Glutamatergic neuron (in vitro differentiated cells): ENCODE data around the gene ABHD8. TPM values are rescaled to one million over a fixed set of nuclear protein-coding genes. Genes with fewer than 3 reads are reported as not detected.

Experiments
- DNase-seq: peaks from one replicate; pipeline ENCODE4 v3.0.0; 2022
- H3K27ac Mint-ChIP-seq: one replicate; pipeline ENCODE4 v1.8.0; 2020; ENCODE audit warnings: mild to moderate bottlenecking, mixed read lengths, inconsistent platforms; ENCODE audit not compliant: unreplicated experiment
- H3K27me3 Mint-ChIP-seq: one replicate; pipeline ENCODE4 v1.8.0; 2020; ENCODE audit warnings: mild to moderate bottlenecking, moderate library complexity, mixed read lengths, inconsistent platforms; ENCODE audit not compliant: unreplicated experiment
- H3K36me3 Mint-ChIP-seq: one replicate; pipeline ENCODE4 v1.8.0; 2020; ENCODE audit warnings: mild to moderate bottlenecking, mixed read lengths, inconsistent platforms; ENCODE audit not compliant: unreplicated experiment
- H3K4me1 Mint-ChIP-seq: one replicate; pipeline ENCODE4 v1.8.0; 2020; ENCODE audit warnings: mild to moderate bottlenecking, low read depth, mixed read lengths, inconsistent platforms; ENCODE audit not compliant: unreplicated experiment
- H3K4me3 Mint-ChIP-seq: one replicate; pipeline ENCODE4 v1.8.0; 2020; ENCODE audit warnings: mild to moderate bottlenecking, mixed read lengths, inconsistent platforms; ENCODE audit not compliant: unreplicated experiment
- H3K9me3 Mint-ChIP-seq: one replicate; pipeline ENCODE4 v1.8.0; 2020; ENCODE audit warnings: mild to moderate bottlenecking, moderate library complexity, mixed read lengths, inconsistent platforms; ENCODE audit not compliant: unreplicated experiment
- total RNA-seq: library from RNA; stranded (reverse); fragmentation: NEBNext Ultra II Directional; extraction: Animal tissue kit (Norgen Biotek cat#: 25700); gene quantifications from one replicate; pipeline ENCODE4 v1.2.1, GENCODE V29; 2021; ENCODE audit not compliant: unreplicated experiment
- TF ChIP-seq, protein P1 (sequence below): fragments of 200-600 bp; sonication (generic); IDR thresholded peaks from one replicate; pipeline ENCODE4 v1.5.0; 2021; ENCODE audit not compliant: partially characterized antibody, unreplicated experiment

The ABHD8 gene
- total RNA-seq, 1 donor from 2014 or later, result 14.1 TPM

DNA sequence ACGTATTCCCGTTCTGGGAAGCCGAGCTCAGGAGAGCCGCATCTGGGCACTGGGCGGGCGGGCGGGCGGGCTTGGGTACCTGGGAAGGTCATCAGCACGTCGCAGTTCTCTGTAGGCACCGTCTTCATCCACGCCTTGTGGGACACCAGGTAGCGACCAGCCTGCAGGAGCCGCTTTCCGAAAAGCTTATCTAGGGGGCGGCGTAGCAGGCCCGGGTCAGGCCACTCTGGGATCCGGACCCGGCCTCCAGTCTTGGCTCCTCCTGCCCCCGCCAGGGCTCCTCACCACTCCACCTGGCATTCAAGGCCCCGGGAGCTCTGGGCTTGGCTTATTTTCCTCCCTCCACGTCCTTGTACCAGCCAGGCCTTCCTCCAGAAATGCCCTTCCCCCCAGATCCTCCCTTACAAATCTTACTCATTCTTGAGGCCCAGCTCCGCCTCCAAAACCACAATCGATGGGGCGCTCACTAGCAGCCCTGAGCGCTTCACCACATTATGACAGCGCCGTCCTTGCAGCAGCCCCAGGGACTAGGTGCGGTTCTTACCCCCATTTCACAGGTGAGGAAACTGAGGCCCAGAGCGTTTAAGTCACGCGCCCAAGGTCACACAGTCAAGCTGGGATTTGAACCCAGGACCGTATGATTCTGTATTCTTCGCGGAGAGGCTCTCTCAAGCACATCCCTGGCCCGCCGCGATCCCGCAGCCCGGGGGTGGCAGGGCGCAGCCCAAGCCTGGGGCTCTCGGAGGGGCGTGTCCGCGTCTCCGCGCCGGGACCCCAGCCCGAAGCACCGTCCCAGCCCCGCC lies 30.6 kb upstream of the ABHD8 start:
- no peak for DNase-seq
- peaks cover 16% of the 10 kb centered on the region for H3K27me3 Mint-ChIP-seq
- H3K9me3 Mint-ChIP-seq, result peaks cover 10% of the 10 kb centered on the region
- H3K4me3 Mint-ChIP-seq, result peak overlapping the region; percentile 92
- peaks cover 5% of the 10 kb centered on the region for H3K36me3 Mint-ChIP-seq
- TF ChIP-seq, protein P1, sequence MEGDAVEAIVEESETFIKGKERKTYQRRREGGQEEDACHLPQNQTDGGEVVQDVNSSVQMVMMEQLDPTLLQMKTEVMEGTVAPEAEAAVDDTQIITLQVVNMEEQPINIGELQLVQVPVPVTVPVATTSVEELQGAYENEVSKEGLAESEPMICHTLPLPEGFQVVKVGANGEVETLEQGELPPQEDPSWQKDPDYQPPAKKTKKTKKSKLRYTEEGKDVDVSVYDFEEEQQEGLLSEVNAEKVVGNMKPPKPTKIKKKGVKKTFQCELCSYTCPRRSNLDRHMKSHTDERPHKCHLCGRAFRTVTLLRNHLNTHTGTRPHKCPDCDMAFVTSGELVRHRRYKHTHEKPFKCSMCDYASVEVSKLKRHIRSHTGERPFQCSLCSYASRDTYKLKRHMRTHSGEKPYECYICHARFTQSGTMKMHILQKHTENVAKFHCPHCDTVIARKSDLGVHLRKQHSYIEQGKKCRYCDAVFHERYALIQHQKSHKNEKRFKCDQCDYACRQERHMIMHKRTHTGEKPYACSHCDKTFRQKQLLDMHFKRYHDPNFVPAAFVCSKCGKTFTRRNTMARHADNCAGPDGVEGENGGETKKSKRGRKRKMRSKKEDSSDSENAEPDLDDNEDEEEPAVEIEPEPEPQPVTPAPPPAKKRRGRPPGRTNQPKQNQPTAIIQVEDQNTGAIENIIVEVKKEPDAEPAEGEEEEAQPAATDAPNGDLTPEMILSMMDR, result no peak
- H3K27ac Mint-ChIP-seq, result peak overlapping the region; percentile 89
- H3K4me1 Mint-ChIP-seq, result peaks cover 8% of the 10 kb centered on the region

DNA sequence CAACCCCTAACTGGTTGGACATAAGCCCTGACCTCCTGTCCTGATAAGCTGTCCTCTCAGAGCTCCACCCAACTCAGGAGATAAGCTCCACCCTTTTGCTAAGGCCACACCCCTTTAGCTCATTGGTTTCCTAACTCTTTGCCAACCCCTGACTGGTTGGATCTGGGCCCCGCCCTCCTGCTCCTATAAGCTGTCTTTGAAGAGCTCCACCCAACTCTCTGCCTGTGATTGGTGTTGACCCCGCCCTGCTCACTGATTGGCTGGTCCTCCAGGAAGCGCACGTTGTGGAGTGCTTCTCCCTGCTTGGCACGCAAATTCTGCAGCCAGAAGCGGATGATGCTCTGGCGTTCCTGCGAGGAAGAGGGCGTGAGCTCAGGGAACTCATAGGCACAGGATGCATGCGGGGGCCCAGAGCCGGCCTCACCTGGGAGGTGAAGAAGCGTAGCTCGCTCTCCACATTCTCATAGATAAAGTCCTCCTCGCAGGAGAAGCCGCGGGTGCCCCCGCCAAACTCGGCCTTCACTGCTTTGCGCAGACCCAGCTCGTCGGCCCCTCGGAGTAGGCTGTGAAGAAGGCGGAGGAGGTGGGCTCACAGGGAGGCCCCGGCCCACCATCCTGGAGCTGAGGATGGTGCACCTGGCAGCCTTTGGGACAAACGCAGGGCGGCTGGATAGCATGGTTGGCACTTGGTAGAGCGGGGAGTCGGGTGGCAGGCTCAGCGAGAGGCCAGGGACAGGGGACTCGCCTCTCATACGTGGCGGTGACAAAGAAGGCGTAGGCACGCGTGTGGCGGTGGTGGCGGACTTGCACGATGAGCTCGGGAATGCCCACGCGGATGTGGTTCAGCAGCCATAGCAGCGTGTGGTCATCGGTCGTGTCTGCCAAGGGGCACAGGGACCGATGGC lies 29.7 kb upstream of the ABHD8 start:
- Mint-ChIP-seq H3K4me1 (peaks cover 8% of the 10 kb centered on the region), H3K9me3 (peaks cover 9% of the 10 kb centered on the region), H3K27ac (peak overlapping the region; percentile 43), H3K27me3 (peaks cover 16% of the 10 kb centered on the region), H3K36me3 (peaks cover 5% of the 10 kb centered on the region), H3K4me3 (peak overlapping the region; percentile 69)
- TF ChIP-seq, protein P1, result no peak
- peak; percentile 62 for DNase-seq

DNA sequence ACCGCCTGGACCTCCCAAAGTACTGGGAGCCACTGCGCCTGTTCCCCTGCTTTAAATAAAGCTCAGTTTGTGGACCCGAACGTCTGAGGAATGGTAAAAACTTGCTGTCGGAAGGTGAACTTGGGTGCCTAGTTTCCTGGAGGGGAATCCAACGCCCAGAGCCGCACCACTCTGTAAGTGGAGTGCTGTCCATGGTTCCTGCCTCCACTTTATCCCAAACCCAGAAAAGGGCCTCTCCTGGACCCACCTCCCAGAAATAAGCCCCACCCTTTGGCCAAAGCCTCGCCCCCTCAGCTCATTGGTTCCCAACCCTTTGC lies 29.1 kb upstream of the ABHD8 start:
- TF ChIP-seq, protein P1, result no peak
- Mint-ChIP-seq H3K4me1 (peaks cover 11% of the 10 kb centered on the region), H3K27ac (no peak overlapping the region), H3K4me3 (no peak overlapping the region), H3K36me3 (peaks cover 5% of the 10 kb centered on the region), H3K27me3 (peaks cover 16% of the 10 kb centered on the region), H3K9me3 (peaks cover 11% of the 10 kb centered on the region)
- DNase-seq, result no peak

DNA sequence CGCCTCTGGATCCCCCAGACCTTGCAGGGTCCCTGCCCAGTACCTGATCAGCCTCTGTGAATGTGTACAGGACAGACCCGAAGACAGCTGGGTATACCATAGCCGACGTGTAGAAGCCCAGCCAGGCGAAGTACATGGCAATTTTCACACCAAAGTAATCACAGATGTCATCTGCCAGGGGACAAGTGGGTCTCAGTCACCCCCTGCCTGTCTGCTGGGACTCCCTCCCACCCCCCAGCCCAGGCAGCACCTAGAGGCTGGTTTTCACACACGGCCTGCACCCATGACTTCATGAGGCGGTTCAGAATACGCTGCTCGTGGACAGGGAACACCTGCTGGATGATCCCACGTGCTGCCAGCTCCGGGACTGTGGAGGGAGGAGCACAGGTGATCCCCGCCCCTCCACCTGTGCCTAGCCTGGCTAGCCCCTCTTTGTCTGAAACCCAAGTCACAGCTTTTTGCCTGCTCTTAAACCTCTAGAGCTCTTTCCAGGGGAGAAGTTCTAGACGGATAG lies 27.9 kb upstream of the ABHD8 start:
- Mint-ChIP-seq H3K27me3 (peaks cover 13% of the 10 kb centered on the region), H3K4me3 (peak overlapping the region; percentile 46), H3K9me3 (peaks cover 8% of the 10 kb centered on the region), H3K4me1 (peaks cover 8% of the 10 kb centered on the region), H3K27ac (no peak overlapping the region), H3K36me3 (peaks cover 5% of the 10 kb centered on the region)
- DNase-seq, result no peak
- TF ChIP-seq, protein P1, result no peak
